Activated CD8-positive, alpha-beta T cell treated with anti-CD3 and anti-CD28 coated beads, Interleukin-2, amount 10 ng/mL, durations not matched to agents 7 days and 5 days (primary cell): ENCODE data around the gene ASCC1. TPM values are rescaled to one million over a fixed set of nuclear protein-coding genes. Genes with fewer than 3 reads are reported as not detected.

ENCODE experiments used
- ATAC-seq: fragments of 150-1000 bp; cut with Tn5 transposase; one replicate; pipeline ENCODE4 v1.10.0; 2021; ENCODE audit warnings: moderate library complexity
- CTCF ChIA-PET: fragments of 350-600 bp; sonication (Branson Sonifier 250); formaldehyde crosslinking; loops from one replicate; lab custom pipeline; 2021; ENCODE audit warnings: antibody characterized with exemption; lab: Charles Lee
- POLR2A ChIA-PET: fragments of 350-600 bp; sonication (Branson Sonifier 250); formaldehyde crosslinking; loops from one replicate; lab custom pipeline; 2021; ENCODE audit warnings: antibody characterized with exemption; lab: Charles Lee
- DNase-seq: peaks from one replicate; pipeline ENCODE4 v3.0.0-alpha.2; 2020
- H3K27ac Mint-ChIP-seq: one replicate; pipeline ENCODE4 v1.8.0; 2021; ENCODE audit warnings: mild to moderate bottlenecking, mixed read lengths
- H3K27me3 Mint-ChIP-seq: one replicate; pipeline ENCODE4 v1.8.0; 2021; ENCODE audit warnings: low read depth, mixed read lengths
- H3K36me3 Mint-ChIP-seq: one replicate; pipeline ENCODE4 v1.8.0; 2021; ENCODE audit warnings: low read depth, mixed read lengths
- H3K4me1 Mint-ChIP-seq: one replicate; pipeline ENCODE4 v1.8.0; 2021; ENCODE audit warnings: low read depth, mixed read lengths
- H3K4me3 Mint-ChIP-seq: one replicate; pipeline ENCODE4 v1.8.0; 2021; ENCODE audit warnings: mild to moderate bottlenecking, mixed read lengths
- H3K9me3 Mint-ChIP-seq: one replicate; pipeline ENCODE4 v1.8.0; 2022; ENCODE audit warnings: mixed read lengths; ENCODE audit not compliant: insufficient read depth
- total RNA-seq, 2 experiments: library from RNA; stranded (reverse); gene quantifications; one replicate each; pipeline ENCODE4 v1.2.3, GENCODE V29; 2021

ASCC1 gene
- total RNA-seq, 2 experiments from 2014 or later = 34.8 to 40.3 TPM

GRCh38 chr10:72106896-72107295 is 109.2 kb downstream of the ASCC1 start:
- no peaks in the 10 kb centered on the region for H3K27me3 Mint-ChIP-seq
- ChIA-PET POLR2A (interaction anchor here (1.1 to 3.8 kb wide), 3 partner anchors 19 to 186 kb away, joined by 4 to 51 read pairs (median 15); partner anchors contain the start of gene SPOCK2), CTCF (interaction anchor here (1.0 to 3.0 kb wide), 2 partner anchors 18 to 169 kb away, joined by 4 to 14 read pairs; partner anchors contain the start of gene SPOCK2)
- ATAC-seq (no peak), DNase-seq (no peak)
- H3K4me3 Mint-ChIP-seq = peak overlapping the region; percentile 77
- peaks cover 33% of the 10 kb centered on the region for H3K36me3 Mint-ChIP-seq
- H3K27ac Mint-ChIP-seq = peak overlapping the region; percentile 92
- no peaks in the 10 kb centered on the region for H3K9me3 Mint-ChIP-seq
- peaks cover 66% of the 10 kb centered on the region for H3K4me1 Mint-ChIP-seq

DNA sequence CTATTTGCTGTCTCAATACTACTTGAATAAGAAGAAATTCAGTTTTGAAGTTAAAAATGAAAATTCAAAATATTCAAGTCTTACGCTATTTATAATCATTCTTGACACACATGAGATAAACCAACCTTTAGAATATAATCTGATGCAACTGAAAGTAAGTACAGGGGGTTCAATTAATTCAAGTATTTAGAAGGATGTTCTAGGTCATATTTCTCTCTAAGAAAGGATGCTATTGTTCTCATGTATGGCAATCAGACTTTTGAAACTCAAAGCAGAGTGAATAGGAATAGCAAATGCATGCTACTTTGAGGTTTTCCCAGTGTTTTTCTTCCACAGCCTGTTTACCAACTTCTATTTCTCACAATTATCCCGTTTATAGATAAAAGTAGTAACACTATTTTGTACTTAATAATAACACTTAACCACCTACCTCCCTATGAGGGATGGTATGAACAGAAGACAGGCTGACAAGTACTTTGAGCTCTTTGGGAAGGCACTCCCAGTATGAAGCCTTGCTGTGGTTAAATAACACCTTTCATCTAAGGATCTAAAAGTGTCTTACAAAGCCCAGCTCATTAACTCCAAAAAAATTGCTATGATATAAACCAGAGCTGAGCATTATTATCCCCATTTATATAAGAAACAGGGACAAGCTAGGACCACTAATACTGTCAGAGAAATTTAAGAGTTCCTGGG is 109.8 kb downstream of the ASCC1 start:
- ChIA-PET POLR2A (interaction anchor here (3.2 to 3.8 kb wide), 2 partner anchors 18 to 22 kb away, joined by 15 to 51 read pairs; partner anchors contain the start of gene SPOCK2), CTCF (interaction anchor here (1.0 to 3.0 kb wide), 2 partner anchors 18 to 169 kb away, joined by 4 to 14 read pairs; partner anchors contain the start of gene SPOCK2)
- Mint-ChIP-seq H3K9me3 (no peaks in the 10 kb centered on the region), H3K36me3 (peaks cover 39% of the 10 kb centered on the region), H3K27me3 (no peaks in the 10 kb centered on the region), H3K4me3 (peak overlapping the region; percentile 77), H3K4me1 (peaks cover 69% of the 10 kb centered on the region), H3K27ac (peak overlapping the region; percentile 92)
- ATAC-seq (no peak), DNase-seq (no peak)

DNA sequence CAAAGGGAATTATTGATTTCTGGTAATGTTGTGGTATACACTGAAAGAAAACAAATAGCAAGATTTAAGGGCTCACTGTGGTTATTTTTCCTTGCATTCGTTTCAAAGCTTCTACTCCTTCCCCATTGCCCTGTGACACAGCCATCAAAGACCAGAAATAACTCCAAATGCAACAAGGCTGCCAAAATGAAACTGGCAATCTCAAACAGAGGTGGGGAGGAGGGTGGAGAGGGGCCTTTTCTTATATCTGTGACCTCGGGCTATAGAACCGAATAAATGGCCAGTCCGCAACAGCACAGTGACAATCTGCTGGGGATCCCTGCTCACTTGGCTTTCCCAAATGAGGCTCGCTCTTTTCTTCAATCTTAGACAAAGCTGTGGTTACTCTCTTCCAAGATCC is 110.4 kb downstream of the ASCC1 start:
- ChIA-PET POLR2A (interaction anchor here (3.8 kb wide), 1 partner anchor 17 kb away, joined by 51 read pairs; the partner anchor contains the start of gene SPOCK2), CTCF (no interaction called here)
- ATAC-seq = no peak
- no peaks in the 10 kb centered on the region for H3K27me3 Mint-ChIP-seq
- DNase-seq = no peak
- H3K4me3 Mint-ChIP-seq = no peak overlapping the region
- peak overlapping the region; percentile 23 for H3K27ac Mint-ChIP-seq
- peaks cover 44% of the 10 kb centered on the region for H3K36me3 Mint-ChIP-seq
- H3K4me1 Mint-ChIP-seq = peaks cover 69% of the 10 kb centered on the region
- H3K9me3 Mint-ChIP-seq = no peaks in the 10 kb centered on the region

DNA sequence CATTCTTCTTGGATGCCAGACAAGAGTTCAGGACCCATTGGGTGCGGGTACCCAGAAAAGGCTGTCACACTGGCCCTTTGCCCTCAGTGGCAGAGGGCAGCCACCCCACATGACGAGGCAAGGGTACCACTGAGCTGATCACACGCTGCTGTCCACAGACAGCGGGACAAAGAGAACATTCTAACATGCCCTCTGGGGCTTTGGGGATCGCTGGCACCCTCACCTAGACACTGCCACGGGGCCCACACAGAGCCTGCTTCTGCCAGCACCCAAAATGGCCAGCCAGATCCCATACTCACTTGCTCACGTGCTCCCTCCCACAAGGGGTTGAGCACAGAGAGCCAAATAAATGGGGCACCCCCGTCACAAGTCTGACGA is 111.0 kb downstream of the ASCC1 start:
- Mint-ChIP-seq H3K27me3 (no peaks in the 10 kb centered on the region), H3K36me3 (peaks cover 45% of the 10 kb centered on the region), H3K9me3 (no peaks in the 10 kb centered on the region), H3K27ac (no peak overlapping the region), H3K4me1 (peaks cover 67% of the 10 kb centered on the region), H3K4me3 (no peak overlapping the region)
- POLR2A ChIA-PET = no interaction called here
- no peak for DNase-seq
- ATAC-seq = no peak
- CTCF ChIA-PET = no interaction called here

DNA sequence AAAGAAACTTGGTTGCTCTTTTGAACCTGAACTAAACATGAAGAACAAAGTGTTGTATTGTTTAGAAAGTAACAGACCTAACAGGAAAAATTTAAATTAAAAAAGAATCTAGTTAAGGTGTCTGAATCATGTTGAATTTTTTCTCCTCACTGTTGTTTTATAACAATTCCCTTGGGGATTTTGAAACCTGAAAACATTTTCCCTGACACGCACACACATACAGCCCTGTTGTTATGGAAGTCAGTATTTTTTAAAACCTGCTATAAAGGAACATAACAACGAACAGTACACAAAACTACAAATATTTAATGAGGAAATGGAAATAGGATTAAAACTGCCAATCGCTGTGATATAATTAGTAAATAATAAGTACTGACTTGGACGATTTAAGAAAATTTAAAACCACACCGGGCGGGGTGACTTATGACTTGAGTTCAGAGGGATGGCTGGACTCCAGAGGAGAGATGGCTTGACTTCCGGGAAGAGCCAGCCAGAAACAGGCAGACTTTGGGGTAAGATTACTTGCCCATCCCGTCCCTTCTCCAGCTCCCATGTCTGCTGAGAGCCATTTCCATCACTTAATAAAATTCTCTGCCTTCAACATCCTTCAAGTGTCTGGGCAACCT is 111.5 kb downstream of the ASCC1 start:
- Mint-ChIP-seq H3K27ac (no peak overlapping the region), H3K27me3 (no peaks in the 10 kb centered on the region), H3K36me3 (peaks cover 47% of the 10 kb centered on the region), H3K4me3 (no peak overlapping the region), H3K9me3 (no peaks in the 10 kb centered on the region), H3K4me1 (peaks cover 62% of the 10 kb centered on the region)
- ATAC-seq (no peak), DNase-seq (no peak)
- ChIA-PET CTCF (no interaction called here), POLR2A (interaction anchor here (1.6 kb wide), 1 partner anchor 16 kb away, joined by 4 read pairs; the partner anchor contains the start of gene SPOCK2)

DNA sequence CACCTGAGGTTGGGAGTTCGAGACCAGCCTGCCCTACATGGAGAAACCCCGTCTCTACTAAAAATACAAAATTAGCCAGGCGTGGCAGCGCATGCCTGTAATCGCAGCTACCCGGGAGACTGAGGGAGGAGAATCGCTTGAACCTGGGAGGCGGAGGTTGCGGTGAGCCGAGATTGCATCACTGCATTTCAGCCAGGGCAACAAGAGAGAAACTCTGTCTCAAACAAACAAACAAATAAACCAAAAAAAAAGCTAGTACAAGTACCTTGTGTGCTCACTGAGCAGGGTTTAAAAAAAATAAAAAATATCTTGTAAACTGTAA is 116.5 kb downstream of the ASCC1 start:
- DNase-seq (no peak), ATAC-seq (no peak)
- Mint-ChIP-seq H3K27ac (no peak overlapping the region), H3K4me3 (no peak overlapping the region), H3K27me3 (no peaks in the 10 kb centered on the region), H3K36me3 (peaks cover 53% of the 10 kb centered on the region), H3K4me1 (peaks cover 32% of the 10 kb centered on the region), H3K9me3 (no peaks in the 10 kb centered on the region)
- ChIA-PET POLR2A (interaction anchor here (0.5 to 0.6 kb wide), 2 partner anchors 169 to 232 kb away, joined by 3 read pairs; no protein-coding TSS in a partner anchor), CTCF (interaction anchor here (1.2 kb wide), 1 partner anchor 10 kb away, joined by 4 read pairs; no protein-coding TSS in a partner anchor)

DNA sequence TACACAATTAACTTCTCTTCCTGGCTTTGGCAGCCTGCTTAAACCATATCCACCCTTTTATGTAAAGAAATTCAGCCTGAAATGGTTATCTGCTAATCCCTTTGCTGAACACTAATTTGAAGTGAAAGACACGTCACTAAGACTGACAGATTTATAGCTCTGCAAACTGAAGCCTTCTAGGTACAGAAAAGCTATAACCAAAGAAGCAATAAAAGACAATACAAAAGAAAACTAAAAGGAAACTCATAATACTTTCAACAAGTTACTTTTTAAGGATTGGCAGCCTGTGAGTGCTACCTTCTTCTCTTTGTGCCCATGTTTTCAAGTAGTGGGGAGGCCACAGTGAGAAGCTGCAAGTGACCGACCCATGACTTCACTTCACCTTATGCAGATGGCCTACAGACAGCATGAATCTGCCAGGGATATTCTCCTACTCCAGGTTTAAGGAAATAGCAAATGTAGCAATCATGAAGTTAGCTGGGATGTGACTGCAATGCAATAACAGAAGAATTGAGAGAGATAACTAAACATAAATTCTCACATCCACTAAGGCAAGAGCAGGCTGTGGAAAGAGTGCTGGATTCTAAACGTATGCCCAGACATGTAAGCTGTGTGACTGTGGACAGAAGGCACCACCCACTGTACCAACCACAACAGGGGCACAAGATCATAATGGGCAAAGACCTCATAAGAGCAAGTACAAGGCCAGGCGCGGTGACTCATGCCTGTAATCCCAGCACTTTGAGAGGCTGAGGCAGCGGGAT is 117.1 kb downstream of the ASCC1 start:
- Mint-ChIP-seq H3K27ac (no peak overlapping the region), H3K36me3 (peaks cover 55% of the 10 kb centered on the region), H3K4me3 (no peak overlapping the region), H3K27me3 (no peaks in the 10 kb centered on the region), H3K4me1 (peaks cover 34% of the 10 kb centered on the region), H3K9me3 (no peaks in the 10 kb centered on the region)
- POLR2A ChIA-PET = interaction anchor here (0.5 to 0.8 kb wide), 2 partner anchors 22 to 93 kb away, joined by 4 to 7 read pairs; no protein-coding TSS in a partner anchor
- CTCF ChIA-PET = interaction anchor here (1.2 kb wide), 1 partner anchor 9 kb away, joined by 4 read pairs; no protein-coding TSS in a partner anchor
- no peak for DNase-seq
- ATAC-seq = no peak

DNA sequence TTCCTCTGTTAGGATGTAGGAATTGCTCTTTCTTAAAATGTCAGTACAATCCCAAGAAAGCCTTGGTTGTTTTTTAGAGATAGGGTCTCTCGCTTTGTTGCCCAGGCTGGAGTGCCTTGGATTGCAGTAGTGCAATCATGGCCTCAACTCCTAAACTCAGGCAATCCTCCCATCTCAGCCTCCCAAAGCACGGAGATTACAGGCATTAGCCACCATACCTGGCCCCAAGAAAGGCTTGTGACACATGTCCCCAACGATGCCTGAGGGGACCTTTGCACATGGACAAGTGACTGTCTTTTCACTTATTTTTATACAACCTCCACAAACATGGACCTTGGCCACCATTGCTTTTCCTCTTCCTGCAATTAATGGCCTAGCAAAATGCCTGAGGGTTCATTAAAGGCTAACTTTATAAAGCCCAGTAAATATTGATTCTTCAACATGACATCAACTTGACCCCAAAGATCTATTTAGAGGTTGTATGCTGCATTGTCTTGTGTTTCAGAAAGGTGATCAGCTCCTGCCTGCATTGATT is 117.7 kb downstream of the ASCC1 start:
- Mint-ChIP-seq H3K4me1 (peaks cover 35% of the 10 kb centered on the region), H3K27ac (no peak overlapping the region), H3K4me3 (no peak overlapping the region), H3K9me3 (no peaks in the 10 kb centered on the region), H3K36me3 (peaks cover 52% of the 10 kb centered on the region), H3K27me3 (no peaks in the 10 kb centered on the region)
- DNase-seq (no peak), ATAC-seq (no peak)
- ChIA-PET CTCF (interaction anchor here (1.2 kb wide), 1 partner anchor 8 kb away, joined by 4 read pairs; no protein-coding TSS in a partner anchor), POLR2A (interaction anchor here (0.8 kb wide), 1 partner anchor 21 kb away, joined by 4 read pairs; no protein-coding TSS in a partner anchor)

DNA sequence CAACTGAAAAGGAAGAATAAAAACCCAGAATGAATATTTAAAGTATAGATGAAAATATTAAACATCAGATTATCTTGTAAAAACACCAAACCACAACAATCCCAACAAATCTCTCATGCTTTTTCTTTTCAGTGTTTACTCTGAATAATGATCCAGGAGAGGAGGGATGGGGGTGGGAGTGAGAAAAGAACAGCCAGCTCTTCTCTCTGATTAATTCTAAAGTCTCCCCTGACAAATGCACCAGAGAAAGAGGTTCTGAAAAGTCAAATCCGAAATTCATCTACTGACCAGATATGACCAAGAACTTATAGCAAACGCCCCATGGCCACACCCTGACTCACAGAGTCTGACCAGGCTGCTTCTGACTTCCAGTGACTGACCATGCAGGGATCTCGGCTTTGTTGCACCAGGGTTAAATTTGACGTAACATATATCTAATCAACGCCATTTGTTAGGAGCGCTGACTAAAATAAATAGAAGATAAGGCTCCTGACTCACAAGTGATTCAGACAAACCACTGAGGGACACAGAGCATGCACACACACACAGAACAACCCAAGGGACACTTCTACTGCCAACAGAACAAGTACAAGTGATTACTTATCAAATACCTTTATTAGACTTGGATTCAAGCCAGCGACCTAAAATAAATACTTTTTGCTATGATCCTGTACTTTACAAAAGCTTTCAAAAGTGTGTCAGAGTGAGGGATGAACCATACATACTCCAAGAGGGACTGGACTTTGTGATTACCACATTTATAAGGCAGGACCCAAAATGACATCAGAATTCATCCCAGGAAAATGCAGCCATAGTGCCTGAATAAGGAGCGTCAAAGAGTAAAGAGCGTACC is 118.4 kb downstream of the ASCC1 start:
- Mint-ChIP-seq H3K27ac (no peak overlapping the region), H3K4me1 (peaks cover 35% of the 10 kb centered on the region), H3K4me3 (no peak overlapping the region), H3K9me3 (no peaks in the 10 kb centered on the region), H3K27me3 (no peaks in the 10 kb centered on the region), H3K36me3 (peaks cover 51% of the 10 kb centered on the region)
- no peak for ATAC-seq
- CTCF ChIA-PET = interaction anchor here (1.2 kb wide), 1 partner anchor 50 kb away, joined by 3 read pairs; no protein-coding TSS in a partner anchor
- POLR2A ChIA-PET = interaction anchor here (0.7 kb wide), 1 partner anchor 9 kb away, joined by 3 read pairs; the partner anchor contains the start of gene SPOCK2
- no peak for DNase-seq

GRCh38 chr10:72096115-72097000 is 119.7 kb downstream of the ASCC1 start:
- H3K36me3 Mint-ChIP-seq = peaks cover 43% of the 10 kb centered on the region
- CTCF ChIA-PET = interaction anchor here (1.2 kb wide), 1 partner anchor 49 kb away, joined by 3 read pairs; no protein-coding TSS in a partner anchor
- H3K4me3 Mint-ChIP-seq = no peak overlapping the region
- POLR2A ChIA-PET = no interaction called here
- no peak for ATAC-seq
- H3K4me1 Mint-ChIP-seq = peaks cover 30% of the 10 kb centered on the region
- no peak overlapping the region for H3K27ac Mint-ChIP-seq
- no peak for DNase-seq
- H3K9me3 Mint-ChIP-seq = no peaks in the 10 kb centered on the region
- no peaks in the 10 kb centered on the region for H3K27me3 Mint-ChIP-seq
